HG03521 (cell line): ENCODE measurements around the gene PGLYRP2.

ENCODE experiments used
- ATAC-seq: cut with Tn5 transposase; IDR thresholded peaks from one replicate; pipeline ENCODE4 v1.9.1; 2021; ENCODE audit warnings: mild to moderate bottlenecking, moderate library complexity; ENCODE audit not compliant: unreplicated experiment

The PGLYRP2 gene

DNA sequence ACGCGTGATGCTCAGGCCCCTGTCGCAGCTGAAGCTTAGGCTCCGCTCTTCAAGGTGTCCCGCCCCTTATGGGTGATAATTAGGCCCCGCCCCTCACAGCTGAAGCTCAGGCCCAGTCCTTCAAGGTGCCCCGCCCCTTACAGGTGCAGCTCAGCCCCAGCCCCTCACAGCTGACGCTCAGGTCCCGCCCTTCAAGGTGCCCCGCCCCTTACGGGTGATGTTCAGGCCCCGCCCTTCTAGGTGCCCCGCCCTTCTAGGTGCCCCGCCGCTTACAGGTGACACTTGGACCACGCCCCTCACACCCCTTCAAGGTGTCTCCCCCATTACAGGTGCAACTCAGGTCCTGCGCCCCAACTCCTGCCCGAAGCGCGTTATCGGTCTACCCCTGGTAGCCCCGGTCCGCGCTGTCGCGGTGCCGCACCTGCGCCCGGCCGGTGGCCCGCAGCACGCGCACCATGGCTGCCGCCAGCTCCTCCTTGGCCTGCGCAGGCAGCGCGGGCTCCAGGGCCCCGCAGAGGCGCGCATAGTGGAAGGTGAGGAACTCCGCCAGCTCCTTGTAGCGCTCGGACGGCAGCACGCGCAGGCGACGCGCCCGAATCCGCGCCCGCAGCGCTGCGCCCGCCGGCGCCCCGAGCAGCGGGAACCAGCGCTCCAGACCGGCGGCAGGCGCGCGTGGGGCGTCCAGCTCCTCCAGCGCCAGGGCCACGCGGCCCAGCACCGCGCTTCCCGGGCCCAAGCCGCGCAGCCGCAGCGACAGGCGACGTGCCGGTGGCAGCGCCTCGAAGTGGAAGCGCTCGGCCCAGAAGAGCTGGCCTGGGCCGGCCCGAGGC is 22.2 kb downstream of the PGLYRP2 start:
- no peak for ATAC-seq

DNA sequence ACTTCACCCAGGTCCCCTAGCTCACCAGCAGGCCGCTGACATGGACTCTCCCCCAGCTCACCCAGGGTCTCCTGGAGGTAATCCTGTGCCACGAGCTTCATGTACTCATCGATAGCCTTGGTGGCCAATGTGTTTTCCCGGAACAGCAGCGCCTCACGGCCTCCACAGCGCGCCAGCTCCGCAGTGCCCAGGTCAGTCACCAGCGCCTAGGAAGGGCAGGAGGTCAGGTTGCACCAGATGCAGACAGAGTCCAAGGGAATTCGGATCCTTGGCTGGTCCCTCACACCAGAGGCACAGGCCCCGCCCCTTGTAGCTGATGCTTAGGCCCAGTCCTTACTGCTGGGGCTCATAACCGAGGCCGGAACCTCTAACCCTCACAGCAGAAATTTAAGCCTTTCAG is 22.9 kb downstream of the PGLYRP2 start:
- ATAC-seq, result no peak

DNA sequence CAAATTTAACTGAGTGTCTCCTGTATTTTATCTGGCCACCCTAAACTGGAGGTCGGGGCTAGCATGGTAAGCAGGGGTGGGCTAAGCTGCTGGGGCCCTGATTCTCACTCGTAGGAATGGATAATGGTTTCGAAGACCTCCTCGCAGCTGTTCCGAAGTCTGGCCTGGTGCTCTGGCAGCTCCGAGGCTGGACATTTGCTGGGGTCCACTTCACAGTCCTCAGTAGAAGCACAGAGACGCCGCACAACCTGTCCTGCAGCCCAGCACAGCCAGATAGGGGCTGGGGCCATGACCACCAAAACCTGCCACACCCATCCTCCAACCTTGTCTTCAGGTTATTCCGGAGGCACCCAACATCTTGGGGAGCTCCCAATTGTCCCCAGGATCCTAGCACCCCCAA is 23.3 kb downstream of the PGLYRP2 start:
- no peak for ATAC-seq

DNA sequence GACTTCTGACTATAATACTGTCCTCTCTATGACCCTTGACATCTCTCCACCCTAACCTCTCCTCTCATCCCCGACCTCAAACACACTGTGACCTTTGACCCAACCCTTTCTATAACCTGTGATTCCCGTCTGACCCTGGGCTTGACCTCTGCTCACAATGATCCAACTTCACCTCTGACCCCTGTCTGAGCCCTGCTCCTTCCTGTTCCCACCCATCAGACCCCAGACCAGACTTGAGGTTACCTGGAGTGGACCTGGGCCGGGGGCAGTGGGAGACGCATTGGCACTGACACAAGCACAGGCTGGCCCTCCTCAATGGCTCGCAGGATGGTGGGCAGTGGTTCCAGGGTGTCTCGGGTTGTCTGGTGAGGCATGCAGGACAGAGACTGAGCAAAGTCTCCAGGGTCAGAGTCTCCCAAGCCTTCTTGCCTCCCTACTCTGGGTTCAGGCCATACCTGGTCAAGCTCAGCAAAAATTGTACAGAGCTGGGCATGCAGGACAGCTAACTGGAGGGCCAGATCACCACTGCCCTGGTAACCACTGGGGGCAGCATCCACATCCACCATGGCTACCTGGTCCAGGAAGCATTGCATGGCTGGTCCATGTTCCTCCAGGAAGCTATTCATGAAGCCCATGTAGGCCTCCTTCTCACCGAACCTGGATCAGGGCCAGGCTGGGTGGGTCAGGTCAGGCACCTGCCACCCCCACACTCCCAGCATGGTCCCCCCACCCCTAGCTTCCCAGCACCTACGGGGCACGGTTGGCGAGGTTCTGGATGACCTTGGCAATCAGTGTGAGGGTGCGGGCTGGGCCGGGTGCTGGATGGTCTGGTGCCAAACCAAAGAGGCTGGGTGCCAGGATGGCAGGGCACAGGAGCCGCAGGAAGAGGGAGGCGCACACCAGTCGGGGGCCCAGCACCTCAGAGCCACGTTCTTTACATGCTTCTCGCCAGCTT is 25.1 kb downstream of the PGLYRP2 start:
- ATAC-seq, result no peak

DNA sequence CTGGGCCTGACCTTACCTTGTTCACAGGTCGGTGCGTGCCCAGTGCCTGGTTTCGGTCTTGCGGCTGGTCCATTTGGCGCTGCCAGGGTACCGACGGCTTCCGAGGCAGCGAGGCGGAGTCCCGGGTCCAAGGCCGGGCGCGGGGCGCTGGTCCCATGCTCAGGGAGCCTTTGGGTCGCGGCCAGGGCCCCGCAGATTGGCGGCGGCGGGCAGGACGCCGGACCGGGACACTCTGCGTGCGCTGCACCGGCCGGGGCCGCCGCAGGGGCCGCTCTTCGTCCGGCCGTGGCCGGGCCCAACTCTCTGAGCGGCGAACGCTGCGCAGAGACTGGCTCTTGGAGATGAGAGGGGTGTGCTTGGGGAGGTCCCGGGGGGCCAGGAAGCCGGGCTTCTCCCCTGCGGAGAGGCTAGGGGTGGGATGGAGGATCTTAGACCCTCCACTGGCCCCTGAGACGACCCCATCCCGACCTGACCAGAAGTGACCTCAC is 26.2 kb downstream of the PGLYRP2 start:
- no peak for ATAC-seq

DNA sequence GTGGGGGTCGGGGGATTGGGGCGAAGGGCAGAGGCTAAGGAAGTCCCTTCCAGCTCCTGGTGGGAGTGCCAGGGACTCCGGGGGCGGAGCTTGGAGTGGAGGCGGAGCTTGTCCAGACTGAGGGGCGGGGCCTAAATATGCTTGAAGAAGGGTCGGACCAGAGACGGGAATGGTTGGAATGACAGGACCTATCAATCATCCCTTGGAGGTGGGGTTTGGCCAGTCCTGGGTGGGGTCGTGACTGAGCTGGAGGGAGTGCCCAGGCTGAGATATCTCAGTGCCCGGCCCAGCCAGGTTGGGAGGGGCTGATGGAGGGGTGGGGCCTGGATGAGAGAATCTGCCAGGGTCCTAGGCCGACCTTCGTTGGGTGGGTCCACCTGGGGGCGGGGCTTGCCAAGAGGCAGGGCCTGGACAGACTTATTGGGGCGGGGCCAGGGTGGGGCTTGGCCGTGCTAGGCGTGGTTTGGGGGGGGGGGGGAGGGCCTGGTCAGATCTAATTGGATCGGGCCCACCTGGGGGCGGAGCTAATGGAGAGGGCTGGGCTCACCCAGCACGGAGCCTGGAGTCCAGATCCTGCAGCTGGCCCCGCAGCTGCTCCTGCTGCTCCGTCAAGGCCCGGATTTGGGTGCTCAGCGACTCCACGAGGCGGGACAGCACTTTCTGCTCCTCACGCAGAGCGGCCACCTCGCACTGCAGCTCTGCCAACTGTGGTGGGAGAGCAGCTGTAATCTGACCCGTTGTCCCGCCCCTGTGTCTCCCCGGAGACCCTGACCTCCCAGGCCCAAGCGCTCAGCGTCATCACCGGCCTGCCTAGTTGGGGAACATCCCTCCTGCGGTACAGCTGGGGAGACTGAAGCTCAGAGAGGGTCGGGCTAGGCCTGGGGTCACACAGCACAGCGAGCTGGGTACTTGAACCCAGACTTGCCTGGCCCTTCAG is 26.9 kb downstream of the PGLYRP2 start:
- no peak for ATAC-seq

DNA sequence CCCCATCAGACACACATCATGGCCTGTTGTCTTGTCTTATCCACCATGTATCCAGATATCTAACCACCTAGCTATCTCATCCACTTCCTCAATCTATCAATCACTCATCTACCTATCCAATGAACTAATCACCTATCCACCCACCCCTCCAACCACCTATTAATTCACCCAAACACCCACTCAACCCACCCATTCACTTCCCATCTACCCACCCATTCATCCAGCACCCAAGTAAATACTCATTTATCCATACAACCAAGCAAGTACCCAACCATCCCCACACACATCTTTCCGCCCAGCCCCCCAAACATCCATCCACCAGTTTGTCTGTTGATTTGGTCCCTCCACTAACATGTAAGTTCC is 28.8 kb downstream of the PGLYRP2 start:
- ATAC-seq, result no peak

DNA sequence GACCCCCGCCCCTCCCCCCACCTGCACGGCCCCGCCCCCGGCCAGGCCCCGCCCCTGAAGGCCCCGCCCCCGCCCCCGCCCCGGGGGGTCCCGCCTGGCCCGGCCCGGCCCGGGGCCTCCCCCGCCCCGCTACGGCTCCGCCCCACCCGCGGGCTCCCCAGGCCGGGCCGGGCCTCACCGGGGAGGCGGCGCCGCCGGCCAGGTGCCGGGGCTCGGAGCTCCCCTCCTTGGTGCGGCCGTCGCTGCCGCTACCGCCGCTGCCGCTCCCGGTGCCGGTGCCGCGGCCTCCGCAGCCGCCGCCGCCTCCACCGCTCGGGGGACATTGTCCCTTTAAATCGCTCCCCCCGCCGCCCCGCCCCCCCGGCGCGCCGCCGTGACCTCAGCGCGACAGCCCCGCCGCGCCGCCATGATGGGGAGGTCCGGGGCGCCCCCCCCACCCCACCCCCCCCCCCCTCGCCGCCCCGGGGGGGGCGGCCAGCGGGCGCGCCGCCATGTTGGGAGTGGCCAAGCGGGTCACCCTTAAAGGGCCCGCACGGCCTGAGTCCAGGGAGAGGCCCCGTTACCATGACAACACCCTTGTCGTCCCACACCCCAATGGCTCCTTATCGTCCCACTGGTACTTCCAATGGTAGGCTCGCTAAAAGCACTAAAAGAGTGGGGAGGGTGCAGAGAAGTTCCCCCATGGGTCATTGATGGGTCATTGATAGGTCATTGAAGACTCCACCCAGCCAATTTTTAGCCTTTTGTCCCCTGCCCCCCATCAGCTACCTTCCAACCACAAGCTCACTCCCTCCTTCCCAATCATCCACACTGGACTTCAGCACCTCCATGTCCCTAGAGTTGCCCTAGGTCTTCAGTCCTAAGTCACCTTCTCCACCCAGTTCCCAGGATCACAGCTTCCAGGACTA is 29.4 kb downstream of the PGLYRP2 start, which contains the start of gene WIZ:
Gene WIZ, minus strand, starts transcription at position 337 of the 908 bp plus-strand sequence. CDS start 1,649 bp downstream, outside the sequence.
- ATAC-seq, result peak; percentile 42

DNA sequence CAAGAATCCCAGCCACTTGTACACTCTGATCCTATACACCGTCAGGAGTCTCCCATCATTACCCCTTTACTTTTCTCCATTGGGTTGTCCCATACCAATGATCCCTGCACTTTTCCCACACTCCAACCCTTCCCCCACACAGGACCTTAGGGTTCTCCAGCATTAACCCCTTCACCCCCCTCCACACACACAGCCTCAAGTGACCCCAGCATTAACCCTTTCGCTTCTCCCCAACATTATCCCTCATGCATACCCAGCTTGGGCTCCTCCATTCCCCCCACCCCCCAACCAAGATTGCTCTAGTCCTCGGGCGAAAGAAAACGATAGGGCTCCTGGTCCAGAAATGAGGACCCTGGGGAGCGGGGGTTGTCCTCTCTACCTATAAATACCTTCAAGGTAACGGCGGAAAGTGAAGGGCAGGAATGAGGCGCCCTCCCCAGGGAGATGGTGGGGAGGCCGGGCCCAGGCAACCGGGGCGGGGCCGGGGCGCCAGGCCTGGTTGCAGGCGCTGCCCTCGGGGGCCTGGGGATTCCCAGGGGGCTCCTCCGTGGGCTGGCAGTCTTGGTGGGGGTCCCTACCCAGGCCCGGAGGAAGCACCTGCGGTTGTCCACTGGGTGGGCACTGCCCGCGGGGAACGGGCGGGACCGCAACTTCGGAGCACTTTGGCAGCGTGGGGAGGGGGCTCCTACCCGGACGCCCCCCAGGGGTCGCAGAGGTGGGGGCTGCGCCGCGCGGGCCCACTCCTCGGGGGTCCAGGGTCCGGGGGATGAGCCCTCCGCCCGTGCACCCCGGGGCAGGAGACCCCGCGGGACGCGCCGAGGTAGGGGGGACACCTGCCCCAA is 30.3 kb downstream of the PGLYRP2 start:
- peak; percentile 8 for ATAC-seq

DNA sequence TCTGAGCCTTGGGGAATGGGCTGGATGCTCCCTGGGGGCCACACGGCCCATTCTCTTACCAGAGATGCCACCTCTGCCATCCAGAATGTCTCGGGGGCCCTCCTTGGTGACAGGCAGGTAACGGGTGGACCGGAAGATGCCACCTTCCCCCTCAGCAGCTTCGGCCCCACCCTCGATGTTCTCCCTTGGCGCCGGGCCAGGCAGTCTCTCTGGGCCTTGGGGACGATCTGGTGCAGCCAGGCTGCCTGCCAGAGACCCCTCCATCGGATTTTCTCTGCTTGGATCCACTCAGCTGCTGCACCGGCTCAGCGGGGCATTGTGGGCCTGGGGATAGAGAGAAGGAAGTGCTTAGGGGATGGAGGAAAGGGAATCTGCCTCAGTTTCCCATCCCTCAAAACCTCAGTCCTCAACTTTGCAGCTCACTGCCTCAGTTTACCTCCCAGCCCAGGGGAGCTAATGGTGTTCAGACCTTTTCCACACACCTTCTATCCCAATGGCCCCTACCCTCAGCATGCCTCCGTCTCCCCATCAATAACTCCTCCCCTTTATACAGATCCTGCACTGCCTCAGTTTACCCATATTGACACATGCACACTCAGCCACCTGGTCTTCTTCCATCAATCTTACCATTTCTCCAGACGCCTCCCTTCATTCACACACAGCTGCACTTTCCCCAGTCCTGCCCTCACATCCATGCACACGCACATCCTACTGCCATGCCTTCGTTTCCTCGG is 31.1 kb downstream of the PGLYRP2 start:
- ATAC-seq, result no peak

DNA sequence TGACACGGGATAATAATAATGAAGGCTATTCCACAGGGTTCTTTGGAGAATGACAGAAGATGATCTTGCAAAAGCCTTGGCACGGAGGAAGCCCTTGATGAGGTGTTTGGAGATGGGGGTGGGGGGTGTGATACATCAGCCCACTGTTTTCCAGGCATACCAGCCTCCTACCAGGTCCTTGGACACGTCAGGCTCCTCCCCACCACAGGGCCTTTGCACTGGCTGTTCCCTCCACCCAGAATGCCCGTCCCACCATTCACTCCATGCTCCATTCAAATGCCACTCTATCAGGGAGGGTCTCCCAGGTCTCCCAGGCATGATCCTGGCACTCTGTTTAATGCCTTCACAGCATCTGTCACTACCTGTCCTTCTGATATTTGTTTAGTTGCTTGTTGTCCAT is 32.2 kb downstream of the PGLYRP2 start:
- ATAC-seq, result no peak

DNA sequence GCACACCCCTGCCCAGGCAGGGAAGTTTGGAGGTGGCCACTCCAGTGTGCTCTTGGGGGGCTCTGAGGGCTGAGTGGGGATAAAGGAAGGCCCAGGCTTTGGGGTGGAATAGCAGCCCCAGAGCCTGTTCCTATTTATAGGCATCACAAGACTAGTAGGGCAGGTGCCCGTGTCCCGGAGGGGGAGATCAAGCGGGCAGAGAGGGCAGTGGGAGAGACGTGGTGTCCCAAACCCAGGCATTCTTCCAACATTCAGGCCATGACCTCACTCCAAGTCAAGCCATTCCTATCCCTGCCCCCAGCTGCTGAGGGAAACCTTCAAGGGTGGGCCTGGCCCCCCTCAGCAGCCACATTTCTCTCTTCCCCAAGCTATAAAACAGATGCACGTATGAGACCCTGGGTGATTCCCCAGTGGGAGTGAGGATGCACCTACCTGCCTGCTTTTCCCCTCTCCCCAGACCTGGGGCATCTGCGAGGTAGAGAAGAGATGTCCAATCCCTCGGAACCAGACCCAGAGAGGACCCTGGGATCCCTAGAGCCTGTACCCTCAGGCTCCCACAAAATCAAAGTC is 33.4 kb downstream of the PGLYRP2 start:
- ATAC-seq, result no peak

DNA sequence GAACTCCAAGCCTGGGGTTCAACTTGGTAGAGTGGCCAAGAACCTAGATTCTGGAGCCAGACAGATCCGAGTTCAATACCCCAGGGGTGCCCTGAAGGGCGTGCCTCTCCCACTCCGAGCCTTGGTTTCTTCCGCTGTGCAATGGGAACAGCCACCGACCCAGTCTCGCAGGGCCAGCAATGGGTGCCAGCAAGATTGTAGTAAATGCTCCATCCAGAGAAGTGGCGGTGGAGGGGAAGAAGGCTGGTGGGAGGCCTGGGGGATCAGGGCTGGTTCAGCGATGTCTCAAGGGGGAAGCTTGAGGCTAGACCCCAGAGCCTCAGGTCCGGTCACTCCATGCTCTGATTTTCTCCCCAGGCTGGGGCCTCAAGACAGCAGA is 34.1 kb downstream of the PGLYRP2 start:
- ATAC-seq, result no peak

DNA sequence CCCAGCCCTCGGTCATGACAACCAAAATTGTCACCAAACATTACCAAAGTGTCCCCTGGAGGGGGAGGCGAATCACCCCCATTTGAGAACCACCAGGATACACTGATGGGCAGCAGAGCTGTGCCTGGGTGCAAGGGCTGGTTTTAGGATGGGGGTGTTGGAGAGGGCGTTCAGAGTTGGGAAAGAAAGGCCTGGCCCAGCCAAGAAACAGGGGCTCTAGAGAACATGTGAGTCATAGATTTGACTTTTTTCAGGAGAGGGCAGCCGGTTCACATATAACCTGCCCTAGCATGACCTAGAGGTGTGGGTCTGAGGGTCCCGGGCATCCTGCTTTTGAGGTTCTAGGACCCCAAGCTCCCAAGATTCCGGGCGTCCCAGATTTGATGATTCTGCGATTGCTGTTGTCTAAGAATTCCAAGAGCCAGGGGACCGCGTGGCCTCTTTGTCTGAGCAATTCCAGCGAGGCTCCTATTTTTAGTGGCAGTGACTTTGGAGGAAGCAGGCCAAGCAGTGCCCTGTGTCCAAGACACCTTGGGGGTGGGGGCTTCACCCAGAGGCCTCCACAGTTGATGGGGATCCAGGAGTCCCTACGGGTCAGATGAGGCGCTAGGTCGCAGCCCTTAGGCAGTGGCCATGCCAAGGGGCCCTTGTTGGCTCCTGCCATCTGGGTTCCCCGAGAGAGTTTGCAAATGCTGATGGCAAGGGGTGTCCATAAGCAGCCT is 34.6 kb downstream of the PGLYRP2 start:
- ATAC-seq, result no peak

DNA sequence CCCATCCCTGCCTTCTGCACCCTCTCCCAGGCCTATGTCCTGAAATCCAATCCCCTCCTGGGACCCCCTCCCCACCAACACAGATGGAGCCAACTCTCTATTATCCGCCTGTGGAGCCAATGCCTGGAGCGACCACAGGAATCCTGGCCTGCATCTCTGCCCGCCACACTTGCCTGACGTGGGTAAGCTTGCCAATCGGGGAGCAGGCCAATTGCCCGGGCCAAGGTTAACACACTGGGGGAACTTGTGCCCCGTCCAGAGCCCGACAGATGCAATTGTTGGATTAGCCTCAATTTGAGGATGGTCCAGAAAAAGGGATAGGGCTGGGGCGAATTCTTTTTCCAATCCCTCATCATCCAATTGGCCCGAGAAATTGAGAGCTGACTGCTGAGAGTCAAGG is 35.5 kb downstream of the PGLYRP2 start:
- no peak for ATAC-seq

DNA sequence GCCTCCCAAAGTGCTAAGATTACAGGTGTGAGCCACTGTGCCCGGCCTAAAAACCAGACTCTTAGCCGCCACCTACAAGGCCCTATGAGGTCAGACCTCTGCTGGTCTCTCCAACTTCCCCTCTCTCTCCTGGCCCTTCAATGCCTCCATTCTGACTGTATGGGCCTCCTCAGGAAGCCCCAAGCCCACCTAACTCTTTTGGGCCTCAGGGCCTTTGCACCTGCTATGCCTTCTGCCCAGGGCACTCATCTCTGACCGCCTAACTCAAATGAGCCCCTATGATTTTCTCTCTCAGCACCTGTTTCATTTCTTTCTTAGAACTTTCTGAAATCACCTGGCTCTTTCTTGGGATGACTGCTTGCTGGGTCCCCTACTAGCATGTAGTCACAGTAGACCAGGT is 36.0 kb downstream of the PGLYRP2 start:
- no peak for ATAC-seq
